Thyroid gland (tissue), 4 donors: ENCODE data around the gene SETD4.

Source experiments
- POLR2A ChIP-seq, 2 donors: fragments of 450-650 bp; IDR thresholded peaks; one replicate each; pipeline ENCODE4 v1.6.1; 2017; ENCODE audit warnings: antibody characterized with exemption in 2 of 2, mild to moderate bottlenecking in 2 of 2, moderate library complexity in 1 of 2
- TF ChIP-seq, protein P1 (sequence below), 6 experiments: fragments of 200-600 bp in 3 of 6; fragments of 450-650 bp in 3 of 6; sonication (generic) in 3 of 6; IDR thresholded peaks; one replicate each; pipeline ENCODE4 v1.5.1; 2016 to 2019; ENCODE audit warnings: antibody characterized with exemption in 6 of 6, mild to moderate bottlenecking in 2 of 6, inconsistent platforms in 1 of 6, moderate library complexity in 1 of 6

DNA sequence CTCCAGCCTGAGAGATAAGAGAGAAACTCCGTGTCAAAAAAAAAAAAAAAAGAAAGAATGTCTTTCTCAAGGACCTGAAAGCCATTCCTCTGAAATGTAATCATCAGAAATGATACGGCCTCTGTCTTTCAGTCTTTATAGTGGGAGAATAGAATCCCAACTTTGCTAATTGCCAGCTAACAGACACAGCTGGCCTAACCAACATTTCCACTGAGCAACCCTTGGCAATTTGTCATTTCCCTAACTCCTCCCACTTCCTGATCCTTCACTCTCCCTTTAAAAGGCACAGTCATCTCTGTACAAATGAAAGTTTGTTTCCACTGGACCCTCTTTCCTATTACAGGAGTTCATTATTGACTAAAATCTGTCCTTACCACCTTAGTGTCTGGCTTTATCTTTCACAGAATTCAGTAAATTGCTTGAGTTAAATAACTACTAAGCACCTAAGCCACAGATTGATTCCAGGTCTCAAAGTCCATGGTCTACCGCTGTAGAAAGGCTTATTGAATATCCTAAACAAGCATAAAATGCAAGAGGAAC is 5.2 kb upstream of the SETD4 start:
- TF ChIP-seq, protein P1, sequence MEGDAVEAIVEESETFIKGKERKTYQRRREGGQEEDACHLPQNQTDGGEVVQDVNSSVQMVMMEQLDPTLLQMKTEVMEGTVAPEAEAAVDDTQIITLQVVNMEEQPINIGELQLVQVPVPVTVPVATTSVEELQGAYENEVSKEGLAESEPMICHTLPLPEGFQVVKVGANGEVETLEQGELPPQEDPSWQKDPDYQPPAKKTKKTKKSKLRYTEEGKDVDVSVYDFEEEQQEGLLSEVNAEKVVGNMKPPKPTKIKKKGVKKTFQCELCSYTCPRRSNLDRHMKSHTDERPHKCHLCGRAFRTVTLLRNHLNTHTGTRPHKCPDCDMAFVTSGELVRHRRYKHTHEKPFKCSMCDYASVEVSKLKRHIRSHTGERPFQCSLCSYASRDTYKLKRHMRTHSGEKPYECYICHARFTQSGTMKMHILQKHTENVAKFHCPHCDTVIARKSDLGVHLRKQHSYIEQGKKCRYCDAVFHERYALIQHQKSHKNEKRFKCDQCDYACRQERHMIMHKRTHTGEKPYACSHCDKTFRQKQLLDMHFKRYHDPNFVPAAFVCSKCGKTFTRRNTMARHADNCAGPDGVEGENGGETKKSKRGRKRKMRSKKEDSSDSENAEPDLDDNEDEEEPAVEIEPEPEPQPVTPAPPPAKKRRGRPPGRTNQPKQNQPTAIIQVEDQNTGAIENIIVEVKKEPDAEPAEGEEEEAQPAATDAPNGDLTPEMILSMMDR (IDR thresholded peaks at IDR 0.05) = no peak
- no peak for TF ChIP-seq POLR2A (IDR thresholded peaks at IDR 0.05)
